Breast epithelium (tissue), 3 donors: ENCODE measurements around the gene METTL5.
"Not testable (repeated sequence)": the region's sequence is repeated elsewhere in the genome, so short reads cannot be mapped to it uniquely, and the experiment has no call there.

Experiments used
- CTCF ChIP-seq, 3 donors: fragments of 450-650 bp; IDR thresholded peaks; one replicate each; pipeline ENCODE4 v1.5.1; 2016 to 2017; ENCODE audit warnings: antibody characterized with exemption in 3 of 3, mild to moderate bottlenecking in 3 of 3, moderate library complexity in 3 of 3
- POLR2AphosphoS5 ChIP-seq, 3 donors: sonication (generic); formaldehyde crosslinking; IDR thresholded peaks; one replicate each; pipeline ENCODE4 v1.6.1; 2017; ENCODE audit warnings: antibody characterized with exemption in 3 of 3

GRCh38 chr2:169816961-169817360 lies 7.7 kb downstream of the METTL5 start:
- TF ChIP-seq POLR2AphosphoS5, CTCF (IDR thresholded peaks at IDR 0.05): not testable (repeated sequence)
